GM21515 (cell line): ENCODE results near the gene ADARB2.

Experiments used
- ATAC-seq: cut with Tn5 transposase; IDR thresholded peaks from one replicate; pipeline ENCODE4 v1.9.1; 2021; ENCODE audit not compliant: unreplicated experiment

ADARB2 gene

DNA sequence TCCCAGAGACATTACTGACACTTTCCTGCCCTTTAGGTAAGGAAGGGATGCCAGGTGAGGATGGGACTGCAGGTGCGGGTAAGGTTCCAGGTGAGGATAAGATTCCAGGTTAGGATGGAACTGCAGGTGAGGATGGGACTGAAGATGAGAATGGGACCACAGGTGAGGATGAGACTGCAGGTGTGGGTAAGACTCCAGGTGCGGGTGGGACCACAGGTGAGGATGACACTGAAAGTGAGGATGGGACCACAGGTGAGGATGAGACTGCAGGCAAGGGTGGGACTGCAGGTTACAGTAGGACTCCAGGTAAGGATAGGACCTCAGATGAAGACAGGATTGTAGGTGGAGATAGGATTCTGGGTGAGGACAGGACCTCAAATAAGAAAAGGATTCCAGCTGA, 358.9 kb downstream of the ADARB2 start:
- no peak for ATAC-seq

- ATAC-seq = no peak
Measured at GRCh38 chr10:1377740-1378397, 359.5 kb downstream of the ADARB2 start.

- no peak for ATAC-seq
Measured at GRCh38 chr10:1377231-1377630, 360.1 kb downstream of the ADARB2 start.

DNA sequence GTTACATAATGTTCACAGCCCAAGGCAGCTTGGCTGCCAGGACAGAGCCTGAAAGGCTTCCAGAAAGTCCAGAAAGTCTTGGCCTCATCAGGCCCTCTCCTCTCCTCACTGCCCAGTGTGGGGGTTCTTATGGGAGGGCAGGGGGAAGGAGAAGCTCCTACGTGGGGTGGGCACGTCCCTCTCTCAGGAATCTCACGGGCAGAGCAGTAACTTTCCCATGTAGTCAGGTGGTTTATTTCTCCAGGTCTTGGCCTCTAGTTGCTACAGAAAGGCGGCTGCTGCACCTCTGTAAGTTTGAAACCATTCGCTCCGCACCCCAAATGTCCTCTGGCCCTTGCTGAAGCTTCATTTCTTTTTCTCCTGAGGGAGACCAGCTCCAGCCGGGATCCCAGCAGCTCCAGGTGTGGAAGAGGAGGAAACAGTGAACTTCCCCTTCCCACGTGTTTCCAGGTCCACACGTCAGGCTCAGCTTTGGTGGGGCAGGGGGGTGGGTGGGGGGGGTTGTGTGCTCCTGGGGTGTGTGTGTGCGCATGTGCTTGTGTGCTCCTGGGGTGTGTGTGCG, 360.9 kb downstream of the ADARB2 start:
- ATAC-seq = no peak

- ATAC-seq = no peak
Measured at GRCh38 chr10:1375346-1376170, 361.8 kb downstream of the ADARB2 start.

DNA sequence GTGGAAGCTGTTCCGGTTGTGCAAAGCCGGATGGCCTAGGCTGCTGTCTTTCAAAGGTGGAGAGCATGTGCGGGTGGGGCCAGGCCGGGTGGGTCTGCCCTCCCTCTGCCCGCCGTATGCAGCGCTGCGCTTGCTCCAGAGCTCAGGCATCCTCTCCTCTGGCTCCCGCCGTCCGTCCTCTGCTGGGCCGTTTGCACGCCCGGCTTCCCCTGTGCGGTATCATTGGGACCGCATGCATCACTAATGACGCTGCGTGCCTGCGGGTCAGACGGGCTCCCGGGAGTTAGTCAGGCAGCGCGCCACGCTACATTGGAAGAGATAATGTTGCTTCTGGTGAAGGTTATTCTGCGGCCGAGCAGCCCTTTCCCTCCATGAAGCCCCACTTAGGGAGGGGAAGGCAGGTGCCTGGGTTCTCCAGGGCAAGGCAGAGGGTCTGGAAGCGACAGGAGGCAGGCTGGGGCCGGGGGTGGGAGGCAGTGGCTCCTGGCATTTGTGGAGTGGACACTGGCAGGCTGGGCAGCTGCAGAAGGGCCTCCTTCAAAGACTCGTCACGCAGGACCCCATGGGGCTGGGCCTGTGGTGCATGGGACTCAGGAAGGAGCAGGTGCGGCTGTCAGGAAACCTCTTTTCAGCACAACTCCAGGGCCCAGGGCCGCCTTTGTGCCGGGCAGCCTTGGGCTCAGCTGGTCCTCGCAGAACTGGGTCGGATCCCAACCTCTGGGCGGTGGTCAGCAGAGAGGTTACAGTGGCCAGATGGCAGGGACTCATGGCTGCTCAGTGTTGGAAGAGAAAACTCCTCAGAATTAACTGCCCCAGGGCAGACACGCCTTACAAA, 362.6 kb downstream of the ADARB2 start:
- ATAC-seq = no peak

DNA sequence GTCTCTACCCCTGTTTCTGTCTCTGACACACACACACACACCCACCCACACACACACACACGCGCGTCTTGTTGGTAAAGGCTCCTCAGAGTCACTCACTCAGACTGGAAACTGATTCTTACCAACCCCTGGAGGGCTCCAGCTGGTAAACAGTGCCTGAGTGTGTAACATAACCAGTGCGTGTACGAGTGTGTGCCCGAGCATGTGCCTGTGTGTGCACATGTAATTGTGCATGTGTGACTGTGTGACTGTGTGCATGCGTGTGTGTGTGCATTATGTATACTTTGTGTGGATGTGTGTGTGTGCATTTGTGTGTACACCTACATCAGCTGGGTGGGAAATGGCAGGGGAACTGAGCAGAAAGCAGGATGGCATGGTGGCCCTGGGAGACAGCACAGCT, 364.0 kb downstream of the ADARB2 start:
- ATAC-seq = no peak

DNA sequence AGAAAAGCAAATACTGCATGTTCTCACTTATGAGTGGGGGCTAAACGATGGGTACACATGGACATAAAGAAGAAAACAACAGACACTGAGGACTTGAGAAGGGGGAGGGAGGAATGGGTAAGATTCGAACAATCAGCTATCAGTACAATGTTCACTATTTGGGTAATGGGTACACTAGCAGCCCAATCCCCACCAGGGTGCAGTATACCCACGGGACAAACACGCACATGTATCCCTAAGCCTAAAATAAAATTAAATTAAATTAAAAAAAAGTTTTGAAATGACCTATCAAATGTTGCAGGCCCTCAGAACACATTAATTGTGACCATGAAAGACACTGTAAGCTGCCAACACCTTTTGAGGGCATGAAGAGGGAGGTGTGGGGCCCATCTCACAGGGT, 365.1 kb downstream of the ADARB2 start:
- no peak for ATAC-seq

- no peak for ATAC-seq
Measured at GRCh38 chr10:1370298-1370697, 367.0 kb downstream of the ADARB2 start.

- no peak for ATAC-seq
Measured at GRCh38 chr10:1369665-1370064, 367.7 kb downstream of the ADARB2 start.

GRCh38 chr10:1369197-1369596, 368.1 kb downstream of the ADARB2 start:
- no peak for ATAC-seq

- peak; percentile 70 for ATAC-seq
Measured at GRCh38 chr10:1368842-1369171, 368.5 kb downstream of the ADARB2 start.

DNA sequence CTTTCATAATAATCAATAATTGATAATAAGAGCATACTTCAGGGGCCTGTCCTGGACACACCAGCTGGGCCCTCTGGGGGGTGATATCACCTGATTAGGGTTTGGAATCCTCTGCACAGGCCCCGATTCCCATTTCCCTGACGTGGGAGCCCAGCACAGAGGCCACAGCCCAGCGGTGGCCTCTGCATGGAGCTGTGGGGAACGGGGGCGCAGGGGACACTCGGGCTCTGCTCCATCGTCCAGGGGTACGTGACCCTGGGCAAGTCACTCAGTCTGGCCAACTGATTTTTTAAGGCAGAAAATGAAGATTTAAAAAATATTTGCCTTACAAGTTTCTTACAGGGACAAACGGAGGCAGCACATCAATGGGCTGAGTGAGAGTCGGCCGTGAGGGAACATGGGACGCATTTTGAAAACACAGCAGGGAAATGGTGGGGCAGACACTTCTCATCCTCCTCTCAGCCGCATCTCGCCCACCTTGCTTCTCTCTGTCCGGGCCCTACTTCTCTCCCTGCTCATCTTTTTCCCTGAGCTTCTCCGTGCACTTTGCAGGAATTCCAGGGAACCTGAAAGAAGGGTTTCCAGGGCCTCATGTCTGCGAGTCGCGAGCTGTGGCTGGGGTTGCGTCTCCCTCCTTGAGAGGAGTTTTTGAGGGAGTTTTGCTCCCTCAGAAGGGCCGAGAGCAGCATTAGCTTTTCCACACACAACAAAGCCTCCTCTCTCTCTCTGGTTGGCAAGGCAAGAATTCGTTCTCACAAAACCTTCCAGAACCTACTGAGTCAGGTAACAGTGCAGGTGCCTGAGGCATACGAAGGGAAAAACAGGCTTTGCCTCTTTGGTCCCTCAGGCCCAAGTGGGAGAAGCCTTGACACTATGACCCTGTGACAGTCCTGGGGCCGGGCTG, 369.1 kb downstream of the ADARB2 start:
- no peak for ATAC-seq

- ATAC-seq = no peak
Measured at GRCh38 chr10:1366811-1367425, 370.4 kb downstream of the ADARB2 start.

GRCh38 chr10:1366322-1366691, 371.0 kb downstream of the ADARB2 start:
- no peak for ATAC-seq

- no peak for ATAC-seq
Measured at GRCh38 chr10:1365540-1366321, 371.6 kb downstream of the ADARB2 start.

- no peak for ATAC-seq
Measured at GRCh38 chr10:1364151-1364910, 373.0 kb downstream of the ADARB2 start.

- ATAC-seq = no peak
Measured at GRCh38 chr10:1363446-1364121, 373.7 kb downstream of the ADARB2 start.
